Measurements from ENCODE around the gene ATF3. TPM values are rescaled to one million over a fixed set of nuclear protein-coding genes. Genes with fewer than 3 reads are reported as not detected.

Gene ATF3
- polyA plus RNA-seq, 1 donor from 2014 or later: 7.2 TPM

DNA sequence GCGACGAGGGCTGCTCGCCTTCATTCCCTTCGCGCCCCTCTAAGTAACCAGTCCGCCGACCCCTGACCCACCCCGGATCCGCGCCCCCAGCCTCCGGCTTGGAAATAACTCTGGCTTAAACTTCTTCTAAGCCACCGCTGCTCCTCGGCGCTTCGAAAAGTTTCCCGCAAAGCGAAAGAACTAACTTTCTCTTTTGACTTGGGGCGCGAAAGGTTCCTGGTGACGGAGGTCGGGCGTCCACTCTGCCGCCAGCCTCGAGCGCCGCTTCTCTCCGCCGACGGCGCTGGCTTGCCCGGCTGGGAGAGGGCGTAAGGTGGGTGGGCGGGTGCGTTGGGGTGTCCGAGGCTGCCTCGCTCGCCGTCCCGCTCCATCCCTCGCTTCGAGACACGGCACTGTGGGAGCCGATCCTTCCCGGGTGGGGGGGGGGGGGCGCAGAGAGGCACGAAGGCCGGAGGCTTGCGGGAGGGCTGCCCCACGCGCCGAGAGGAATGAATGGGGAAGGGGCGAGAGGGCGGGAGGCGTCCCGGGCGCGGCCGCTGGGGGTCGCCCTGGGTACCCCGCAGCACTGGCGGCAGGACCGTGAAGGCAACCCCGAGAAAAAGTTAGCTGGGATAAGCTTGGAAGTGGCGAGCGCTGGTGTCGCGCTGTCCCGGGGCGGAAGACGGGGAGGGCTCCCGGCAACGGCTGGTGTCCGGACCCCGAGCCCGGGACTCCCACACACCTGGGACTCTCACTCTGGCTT, 569 bp downstream of the ATF3 start:
- Histone ChIP-seq H3K4me2 (ENCODE audit: low read length) (peak overlapping the region; percentile 78), H3F3A (ENCODE audit: insufficient read depth, low read length, poor library complexity, severe bottlenecking) (peaks cover 4% of the 10 kb centered on the region), H3K36me3 (ENCODE audit: insufficient read depth, low read length) (no peaks in the 10 kb centered on the region), H2AFZ (ENCODE audit: low read depth, low read length) (peak overlapping the region; percentile 25), H3K9me3 (ENCODE audit: low read length) (no peaks in the 10 kb centered on the region), H3K9me2 (ENCODE audit: insufficient read depth, low read length) (no peaks in the 10 kb centered on the region), H4K20me1 (ENCODE audit: insufficient read depth) (no peaks in the 10 kb centered on the region), H3K4me3 (ENCODE audit: low read length) (peak overlapping the region; percentile 88), H3K27ac (ENCODE audit: low read length) (peak overlapping the region; percentile 51), H3K9ac (ENCODE audit: low read length) (peak overlapping the region; percentile 80), H3K79me2 (replicated peaks; ENCODE audit: insufficient read depth, low read length) (no peaks in the 10 kb centered on the region), H3K27me3 (ENCODE audit: insufficient read depth, low read depth, low read length) (peaks cover 66% of the 10 kb centered on the region)
- TF ChIP-seq, protein P1, sequence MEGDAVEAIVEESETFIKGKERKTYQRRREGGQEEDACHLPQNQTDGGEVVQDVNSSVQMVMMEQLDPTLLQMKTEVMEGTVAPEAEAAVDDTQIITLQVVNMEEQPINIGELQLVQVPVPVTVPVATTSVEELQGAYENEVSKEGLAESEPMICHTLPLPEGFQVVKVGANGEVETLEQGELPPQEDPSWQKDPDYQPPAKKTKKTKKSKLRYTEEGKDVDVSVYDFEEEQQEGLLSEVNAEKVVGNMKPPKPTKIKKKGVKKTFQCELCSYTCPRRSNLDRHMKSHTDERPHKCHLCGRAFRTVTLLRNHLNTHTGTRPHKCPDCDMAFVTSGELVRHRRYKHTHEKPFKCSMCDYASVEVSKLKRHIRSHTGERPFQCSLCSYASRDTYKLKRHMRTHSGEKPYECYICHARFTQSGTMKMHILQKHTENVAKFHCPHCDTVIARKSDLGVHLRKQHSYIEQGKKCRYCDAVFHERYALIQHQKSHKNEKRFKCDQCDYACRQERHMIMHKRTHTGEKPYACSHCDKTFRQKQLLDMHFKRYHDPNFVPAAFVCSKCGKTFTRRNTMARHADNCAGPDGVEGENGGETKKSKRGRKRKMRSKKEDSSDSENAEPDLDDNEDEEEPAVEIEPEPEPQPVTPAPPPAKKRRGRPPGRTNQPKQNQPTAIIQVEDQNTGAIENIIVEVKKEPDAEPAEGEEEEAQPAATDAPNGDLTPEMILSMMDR (IDR thresholded peaks at IDR 0.05; ENCODE audit: poor library complexity, severe bottlenecking): peak; percentile 74
- peak; percentile 70 for TF ChIP-seq SMC3 (conservative IDR thresholded peaks at IDR 0.05; ENCODE audit: poor library complexity)
- TF ChIP-seq EZH2 (IDR thresholded peaks at IDR 0.05; ENCODE audit: borderline replicate concordance, insufficient read depth, low read length, poor library complexity, severe bottlenecking): no peak
- peak; percentile 36 for TF ChIP-seq POLR2AphosphoS5 (IDR thresholded peaks at IDR 0.05)
- peak; percentile 65 for TF ChIP-seq RAD21 (conservative IDR thresholded peaks at IDR 0.05)
- no peak for TF ChIP-seq TAF1 (IDR thresholded peaks at IDR 0.05; ENCODE audit: low read depth)
- TF ChIP-seq MXI1 (conservative IDR thresholded peaks at IDR 0.05; ENCODE audit: poor library complexity, severe bottlenecking): no peak

- Histone ChIP-seq H3K36me3 (ENCODE audit: insufficient read depth, low read length) (no peaks in the 10 kb centered on the region), H3K9me3 (ENCODE audit: low read length) (no peaks in the 10 kb centered on the region), H3K4me3 (ENCODE audit: low read length) (peak overlapping the region; percentile 88), H3K9me2 (ENCODE audit: insufficient read depth, low read length) (no peaks in the 10 kb centered on the region), H3K9ac (ENCODE audit: low read length) (peak overlapping the region; percentile 80), H2AFZ (ENCODE audit: low read depth, low read length) (no peak overlapping the region), H3F3A (ENCODE audit: insufficient read depth, low read length, poor library complexity, severe bottlenecking) (peaks cover 4% of the 10 kb centered on the region), H3K27me3 (ENCODE audit: insufficient read depth, low read depth, low read length) (peaks cover 59% of the 10 kb centered on the region), H4K20me1 (ENCODE audit: insufficient read depth) (no peaks in the 10 kb centered on the region), H3K27ac (ENCODE audit: low read length) (no peak overlapping the region), H3K79me2 (replicated peaks; ENCODE audit: insufficient read depth, low read length) (no peaks in the 10 kb centered on the region), H3K4me2 (ENCODE audit: low read length) (no peak overlapping the region)
- TF ChIP-seq REST (IDR thresholded peaks at IDR 0.05; ENCODE audit: borderline replicate concordance): no peak
- TF ChIP-seq POLR2AphosphoS5 (IDR thresholded peaks at IDR 0.05): peak; percentile 3
- TF ChIP-seq RAD21 (conservative IDR thresholded peaks at IDR 0.05): no peak
- no peak for TF ChIP-seq EZH2 (IDR thresholded peaks at IDR 0.05; ENCODE audit: borderline replicate concordance, insufficient read depth, low read length, poor library complexity, severe bottlenecking)
- no peak for TF ChIP-seq EP300 (conservative IDR thresholded peaks at IDR 0.05; ENCODE audit: poor library complexity, severe bottlenecking)
- TF ChIP-seq, protein P1 (IDR thresholded peaks at IDR 0.05; ENCODE audit: poor library complexity, severe bottlenecking): peak; percentile 39
- peak; percentile 33 for TF ChIP-seq SMC3 (conservative IDR thresholded peaks at IDR 0.05; ENCODE audit: poor library complexity)
- TF ChIP-seq TAF1 (IDR thresholded peaks at IDR 0.05; ENCODE audit: low read depth): no peak
- TF ChIP-seq MXI1 (conservative IDR thresholded peaks at IDR 0.05; ENCODE audit: poor library complexity, severe bottlenecking): no peak
Measured at GRCh38 chr1:212609701-212610574, 1.4 kb downstream of the ATF3 start.
